ENCODE results near the gene SLC23A2. TPM values are rescaled to one million over a fixed set of nuclear protein-coding genes. Genes with fewer than 3 reads are reported as not detected.

SLC23A2 gene
- total RNA-seq, 1 donor from 2014 or later, result 20.6 TPM

GRCh38 chr20:4971064-4971463 lies 30.2 kb downstream of the SLC23A2 start:
- no peak for DNase-seq (ENCODE audit: extremely low read depth, low read depth, low spot score)

GRCh38 chr20:4967752-4968477 lies 33.4 kb downstream of the SLC23A2 start:
- no peak for DNase-seq (ENCODE audit: extremely low read depth, low read depth, low spot score)

- DNase-seq (ENCODE audit: extremely low read depth, low read depth, low spot score), result no peak
Observed at GRCh38 chr20:4966826-4967751, 34.2 kb downstream of the SLC23A2 start.

GRCh38 chr20:4962241-4962855 lies 39.0 kb downstream of the SLC23A2 start:
- DNase-seq (ENCODE audit: extremely low read depth, low read depth, low spot score), result no peak

GRCh38 chr20:4961746-4962145 lies 39.6 kb downstream of the SLC23A2 start:
- DNase-seq (ENCODE audit: extremely low read depth, low read depth, low spot score), result no peak

- DNase-seq (ENCODE audit: extremely low read depth, low read depth, low spot score), result no peak
Observed at GRCh38 chr20:4959592-4959991, 41.7 kb downstream of the SLC23A2 start.

GRCh38 chr20:4957939-4958362 lies 43.4 kb downstream of the SLC23A2 start:
- no peak for DNase-seq (ENCODE audit: extremely low read depth, low read depth, low spot score)

- DNase-seq (ENCODE audit: extremely low read depth, low read depth, low spot score), result no peak
Observed at GRCh38 chr20:4957187-4957586, 44.1 kb downstream of the SLC23A2 start.

GRCh38 chr20:4956200-4956810 lies 45.0 kb downstream of the SLC23A2 start:
- no peak for DNase-seq (ENCODE audit: extremely low read depth, low read depth, low spot score)

- no peak for DNase-seq (ENCODE audit: extremely low read depth, low read depth, low spot score)
Observed at GRCh38 chr20:4953881-4954280, 47.4 kb downstream of the SLC23A2 start.

GRCh38 chr20:4952229-4952628 lies 49.1 kb downstream of the SLC23A2 start:
- DNase-seq (ENCODE audit: extremely low read depth, low read depth, low spot score), result no peak

- DNase-seq (ENCODE audit: extremely low read depth, low read depth, low spot score), result peak; percentile 83
Observed at GRCh38 chr20:4951299-4951698, 50.0 kb downstream of the SLC23A2 start.

- DNase-seq (ENCODE audit: extremely low read depth, low read depth, low spot score), result no peak
Observed at GRCh38 chr20:4950841-4951240, 50.5 kb downstream of the SLC23A2 start.

- DNase-seq (ENCODE audit: extremely low read depth, low read depth, low spot score), result no peak
Observed at GRCh38 chr20:4950437-4950836, 50.9 kb downstream of the SLC23A2 start.

- no peak for DNase-seq (ENCODE audit: extremely low read depth, low read depth, low spot score)
Observed at GRCh38 chr20:4949833-4950178, 51.5 kb downstream of the SLC23A2 start.

GRCh38 chr20:4947817-4948559 lies 53.3 kb downstream of the SLC23A2 start:
- no peak for DNase-seq (ENCODE audit: extremely low read depth, low read depth, low spot score)

GRCh38 chr20:4946986-4947385 lies 54.3 kb downstream of the SLC23A2 start:
- no peak for DNase-seq (ENCODE audit: extremely low read depth, low read depth, low spot score)

- DNase-seq (ENCODE audit: extremely low read depth, low read depth, low spot score), result no peak
Observed at GRCh38 chr20:4946585-4946984, 54.7 kb downstream of the SLC23A2 start.

GRCh38 chr20:4944518-4945313 lies 56.6 kb downstream of the SLC23A2 start:
- no peak for DNase-seq (ENCODE audit: extremely low read depth, low read depth, low spot score)

GRCh38 chr20:4942331-4942730 lies 59.0 kb downstream of the SLC23A2 start:
- no peak for DNase-seq (ENCODE audit: extremely low read depth, low read depth, low spot score)

Measured in glomerular endothelial cell (primary cell).